HG02943 (cell line): ENCODE measurements around the gene MRPL58.
"Not testable (repeated sequence)": the region's sequence is repeated elsewhere in the genome, so short reads cannot be mapped to it uniquely, and the experiment has no call there.

Source experiments
- ATAC-seq: cut with Tn5 transposase; IDR thresholded peaks from one replicate; pipeline ENCODE4 v1.9.1; 2021; ENCODE audit warnings: mild to moderate bottlenecking, low read depth, moderate library complexity; ENCODE audit not compliant: unreplicated experiment

The MRPL58 gene

GRCh38 chr17:75012346-75013091 is at the start of gene MRPL58:
MRPL58 (plus strand) TSS chr17:75012670; CDS start chr17:75012687, 17 bp downstream.
- peak; percentile 74 for ATAC-seq

GRCh38 chr17:74963656-74964055 is 48.8 kb upstream of the MRPL58 start:
- no peak for ATAC-seq

GRCh38 chr17:74964246-74964761 is 48.2 kb upstream of the MRPL58 start:
- ATAC-seq: no peak

GRCh38 chr17:74964988-74965622 is 47.4 kb upstream of the MRPL58 start:
- no peak for ATAC-seq

- no peak for ATAC-seq
Observed at GRCh38 chr17:74968361-74968780, 44.1 kb upstream of the MRPL58 start.

GRCh38 chr17:74969501-74969900 is 43.0 kb upstream of the MRPL58 start:
- ATAC-seq: not testable (repeated sequence)

- ATAC-seq: no peak
Observed at GRCh38 chr17:74970395-74970794, 42.1 kb upstream of the MRPL58 start.

GRCh38 chr17:74971069-74971841 is 41.2 kb upstream of the MRPL58 start:
- ATAC-seq: no peak

- ATAC-seq: no peak
Observed at GRCh38 chr17:74971842-74972106, 40.7 kb upstream of the MRPL58 start.

GRCh38 chr17:74972107-74972972 is 40.1 kb upstream of the MRPL58 start, which contains the start of gene HID1:
HID1 (minus strand) TSS chr17:74972759; CDS start chr17:74972656, 103 bp downstream.
- ATAC-seq: no peak

GRCh38 chr17:74972973-74973328 is 39.5 kb upstream of the MRPL58 start:
- ATAC-seq: no peak

GRCh38 chr17:74975943-74976342 is 36.5 kb upstream of the MRPL58 start:
- no peak for ATAC-seq

- no peak for ATAC-seq
Observed at GRCh38 chr17:74977802-74978201, 34.7 kb upstream of the MRPL58 start.

GRCh38 chr17:74978240-74978639 is 34.2 kb upstream of the MRPL58 start:
- ATAC-seq: no peak

- ATAC-seq: no peak
Observed at GRCh38 chr17:74979408-74980146, 32.9 kb upstream of the MRPL58 start.

- ATAC-seq: no peak
Observed at GRCh38 chr17:74981318-74981978, 31.0 kb upstream of the MRPL58 start.

- no peak for ATAC-seq
Observed at GRCh38 chr17:74981979-74982662, 30.3 kb upstream of the MRPL58 start.

- ATAC-seq: not testable (repeated sequence)
Observed at GRCh38 chr17:74982663-74983313, 29.7 kb upstream of the MRPL58 start.
